ENCODE results near the gene CCHCR1. TPM values are rescaled to one million over a fixed set of nuclear protein-coding genes. Genes with fewer than 3 reads are reported as not detected.

CCHCR1 gene
- total and polyA plus RNA-seq, 2 experiments from 2014 or later: 19.8 to 46.7 TPM

- TF ChIP-seq, protein P1, sequence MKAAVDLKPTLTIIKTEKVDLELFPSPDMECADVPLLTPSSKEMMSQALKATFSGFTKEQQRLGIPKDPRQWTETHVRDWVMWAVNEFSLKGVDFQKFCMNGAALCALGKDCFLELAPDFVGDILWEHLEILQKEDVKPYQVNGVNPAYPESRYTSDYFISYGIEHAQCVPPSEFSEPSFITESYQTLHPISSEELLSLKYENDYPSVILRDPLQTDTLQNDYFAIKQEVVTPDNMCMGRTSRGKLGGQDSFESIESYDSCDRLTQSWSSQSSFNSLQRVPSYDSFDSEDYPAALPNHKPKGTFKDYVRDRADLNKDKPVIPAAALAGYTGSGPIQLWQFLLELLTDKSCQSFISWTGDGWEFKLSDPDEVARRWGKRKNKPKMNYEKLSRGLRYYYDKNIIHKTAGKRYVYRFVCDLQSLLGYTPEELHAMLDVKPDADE (IDR thresholded peaks at IDR 0.05): no peak
- TF ChIP-seq JUNB (IDR thresholded peaks at IDR 0.05; ENCODE audit: unreplicated experiment): no peak
- TF ChIP-seq, protein P2, sequence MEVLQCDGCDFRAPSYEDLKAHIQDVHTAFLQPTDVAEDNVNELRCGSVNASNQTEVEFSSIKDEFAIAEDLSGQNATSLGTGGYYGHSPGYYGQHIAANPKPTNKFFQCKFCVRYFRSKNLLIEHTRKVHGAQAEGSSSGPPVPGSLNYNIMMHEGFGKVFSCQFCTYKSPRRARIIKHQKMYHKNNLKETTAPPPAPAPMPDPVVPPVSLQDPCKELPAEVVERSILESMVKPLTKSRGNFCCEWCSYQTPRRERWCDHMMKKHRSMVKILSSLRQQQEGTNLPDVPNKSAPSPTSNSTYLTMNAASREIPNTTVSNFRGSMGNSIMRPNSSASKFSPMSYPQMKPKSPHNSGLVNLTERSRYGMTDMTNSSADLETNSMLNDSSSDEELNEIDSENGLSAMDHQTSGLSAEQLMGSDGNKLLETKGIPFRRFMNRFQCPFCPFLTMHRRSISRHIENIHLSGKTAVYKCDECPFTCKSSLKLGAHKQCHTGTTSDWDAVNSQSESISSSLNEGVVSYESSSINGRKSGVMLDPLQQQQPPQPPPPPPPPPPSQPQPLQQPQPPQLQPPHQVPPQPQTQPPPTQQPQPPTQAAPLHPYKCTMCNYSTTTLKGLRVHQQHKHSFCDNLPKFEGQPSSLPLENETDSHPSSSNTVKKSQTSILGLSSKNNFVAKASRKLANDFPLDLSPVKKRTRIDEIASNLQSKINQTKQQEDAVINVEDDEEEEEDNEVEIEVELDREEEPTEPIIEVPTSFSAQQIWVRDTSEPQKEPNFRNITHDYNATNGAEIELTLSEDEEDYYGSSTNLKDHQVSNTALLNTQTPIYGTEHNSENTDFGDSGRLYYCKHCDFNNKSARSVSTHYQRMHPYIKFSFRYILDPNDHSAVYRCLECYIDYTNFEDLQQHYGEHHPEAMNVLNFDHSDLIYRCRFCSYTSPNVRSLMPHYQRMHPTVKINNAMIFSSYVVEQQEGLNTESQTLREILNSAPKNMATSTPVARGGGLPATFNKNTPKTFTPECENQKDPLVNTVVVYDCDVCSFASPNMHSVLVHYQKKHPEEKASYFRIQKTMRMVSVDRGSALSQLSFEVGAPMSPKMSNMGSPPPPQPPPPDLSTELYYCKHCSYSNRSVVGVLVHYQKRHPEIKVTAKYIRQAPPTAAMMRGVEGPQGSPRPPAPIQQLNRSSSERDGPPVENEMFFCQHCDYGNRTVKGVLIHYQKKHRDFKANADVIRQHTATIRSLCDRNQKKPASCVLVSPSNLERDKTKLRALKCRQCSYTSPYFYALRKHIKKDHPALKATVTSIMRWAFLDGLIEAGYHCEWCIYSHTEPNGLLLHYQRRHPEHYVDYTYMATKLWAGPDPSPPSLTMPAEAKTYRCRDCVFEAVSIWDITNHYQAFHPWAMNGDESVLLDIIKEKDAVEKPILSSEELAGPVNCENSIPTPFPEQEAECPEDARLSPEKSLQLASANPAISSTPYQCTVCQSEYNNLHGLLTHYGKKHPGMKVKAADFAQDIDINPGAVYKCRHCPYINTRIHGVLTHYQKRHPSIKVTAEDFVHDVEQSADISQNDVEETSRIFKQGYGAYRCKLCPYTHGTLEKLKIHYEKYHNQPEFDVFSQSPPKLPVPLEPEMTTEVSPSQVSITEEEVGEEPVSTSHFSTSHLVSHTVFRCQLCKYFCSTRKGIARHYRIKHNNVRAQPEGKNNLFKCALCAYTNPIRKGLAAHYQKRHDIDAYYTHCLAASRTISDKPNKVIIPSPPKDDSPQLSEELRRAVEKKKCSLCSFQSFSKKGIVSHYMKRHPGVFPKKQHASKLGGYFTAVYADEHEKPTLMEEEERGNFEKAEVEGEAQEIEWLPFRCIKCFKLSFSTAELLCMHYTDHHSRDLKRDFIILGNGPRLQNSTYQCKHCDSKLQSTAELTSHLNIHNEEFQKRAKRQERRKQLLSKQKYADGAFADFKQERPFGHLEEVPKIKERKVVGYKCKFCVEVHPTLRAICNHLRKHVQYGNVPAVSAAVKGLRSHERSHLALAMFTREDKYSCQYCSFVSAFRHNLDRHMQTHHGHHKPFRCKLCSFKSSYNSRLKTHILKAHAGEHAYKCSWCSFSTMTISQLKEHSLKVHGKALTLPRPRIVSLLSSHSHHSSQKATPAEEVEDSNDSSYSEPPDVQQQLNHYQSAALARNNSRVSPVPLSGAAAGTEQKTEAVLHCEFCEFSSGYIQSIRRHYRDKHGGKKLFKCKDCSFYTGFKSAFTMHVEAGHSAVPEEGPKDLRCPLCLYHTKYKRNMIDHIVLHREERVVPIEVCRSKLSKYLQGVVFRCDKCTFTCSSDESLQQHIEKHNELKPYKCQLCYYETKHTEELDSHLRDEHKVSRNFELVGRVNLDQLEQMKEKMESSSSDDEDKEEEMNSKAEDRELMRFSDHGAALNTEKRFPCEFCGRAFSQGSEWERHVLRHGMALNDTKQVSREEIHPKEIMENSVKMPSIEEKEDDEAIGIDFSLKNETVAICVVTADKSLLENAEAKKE (CRISPR knock-in tag; IDR thresholded peaks at IDR 0.05): no peak
- no peak for TF ChIP-seq ZNF331 (CRISPR knock-in tag; IDR thresholded peaks at IDR 0.05; ENCODE audit: low read depth)
- TF ChIP-seq ZNF114 (CRISPR knock-in tag; IDR thresholded peaks at IDR 0.05): no peak
- TF ChIP-seq EZH2phosphoT487 (IDR thresholded peaks at IDR 0.05; ENCODE audit: unreplicated experiment): no peak
- TF ChIP-seq, protein P3, sequence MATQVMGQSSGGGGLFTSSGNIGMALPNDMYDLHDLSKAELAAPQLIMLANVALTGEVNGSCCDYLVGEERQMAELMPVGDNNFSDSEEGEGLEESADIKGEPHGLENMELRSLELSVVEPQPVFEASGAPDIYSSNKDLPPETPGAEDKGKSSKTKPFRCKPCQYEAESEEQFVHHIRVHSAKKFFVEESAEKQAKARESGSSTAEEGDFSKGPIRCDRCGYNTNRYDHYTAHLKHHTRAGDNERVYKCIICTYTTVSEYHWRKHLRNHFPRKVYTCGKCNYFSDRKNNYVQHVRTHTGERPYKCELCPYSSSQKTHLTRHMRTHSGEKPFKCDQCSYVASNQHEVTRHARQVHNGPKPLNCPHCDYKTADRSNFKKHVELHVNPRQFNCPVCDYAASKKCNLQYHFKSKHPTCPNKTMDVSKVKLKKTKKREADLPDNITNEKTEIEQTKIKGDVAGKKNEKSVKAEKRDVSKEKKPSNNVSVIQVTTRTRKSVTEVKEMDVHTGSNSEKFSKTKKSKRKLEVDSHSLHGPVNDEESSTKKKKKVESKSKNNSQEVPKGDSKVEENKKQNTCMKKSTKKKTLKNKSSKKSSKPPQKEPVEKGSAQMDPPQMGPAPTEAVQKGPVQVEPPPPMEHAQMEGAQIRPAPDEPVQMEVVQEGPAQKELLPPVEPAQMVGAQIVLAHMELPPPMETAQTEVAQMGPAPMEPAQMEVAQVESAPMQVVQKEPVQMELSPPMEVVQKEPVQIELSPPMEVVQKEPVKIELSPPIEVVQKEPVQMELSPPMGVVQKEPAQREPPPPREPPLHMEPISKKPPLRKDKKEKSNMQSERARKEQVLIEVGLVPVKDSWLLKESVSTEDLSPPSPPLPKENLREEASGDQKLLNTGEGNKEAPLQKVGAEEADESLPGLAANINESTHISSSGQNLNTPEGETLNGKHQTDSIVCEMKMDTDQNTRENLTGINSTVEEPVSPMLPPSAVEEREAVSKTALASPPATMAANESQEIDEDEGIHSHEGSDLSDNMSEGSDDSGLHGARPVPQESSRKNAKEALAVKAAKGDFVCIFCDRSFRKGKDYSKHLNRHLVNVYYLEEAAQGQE (IDR thresholded peaks at IDR 0.05; ENCODE audit: unreplicated experiment): no peak
- TF ChIP-seq CREB1 (CRISPR knock-in tag; IDR thresholded peaks at IDR 0.05; ENCODE audit: low read depth): no peak
- no peak for TF ChIP-seq POLR2AphosphoS5 (IDR thresholded peaks at IDR 0.05; ENCODE audit: low read depth)
- no peak for TF ChIP-seq CTCF (conservative IDR thresholded peaks at IDR 0.05; ENCODE audit: low read depth in 2 of 2)
- no peak for TF ChIP-seq EZH2 (IDR thresholded peaks at IDR 0.05; ENCODE audit: low read depth, unreplicated experiment)
- no peak for TF ChIP-seq STAT1 (IDR thresholded peaks at IDR 0.05; ENCODE audit: unreplicated experiment)
- TF ChIP-seq NANOG (IDR thresholded peaks at IDR 0.05; ENCODE audit: borderline replicate concordance): no peak
- no peaks in the 10 kb centered on the region for H3K36me3 Mint-ChIP-seq (ENCODE audit: low read depth)
- no peaks in the 10 kb centered on the region for H3K27me3 Mint-ChIP-seq (ENCODE audit: insufficient read depth, low read depth, poor library complexity)
- no peak for ATAC-seq
- H3K9me3 Mint-ChIP-seq: no peaks in the 10 kb centered on the region; the same call in 1 of the 3 replicates
- no peak for DNase-seq (ENCODE audit: low spot score)
- Histone ChIP-seq H3K4me3 (no peak overlapping the region), H3K4me2 (no peak overlapping the region), H2AFZ (no peak overlapping the region), H3F3A (replicated peaks; ENCODE audit: low read depth) (0 out of 2 replicates have a peak, but pooled peaks cover 4% of the 10 kb centered on the region), H3K4me1 (ENCODE audit: insufficient read depth) (0 out of 2 replicates have a peak, but pooled peaks cover 4% of the 10 kb centered on the region), H3K79me2 (replicated peaks; ENCODE audit: insufficient read depth) (no peaks in the 10 kb centered on the region), H3K27me3 (ENCODE audit: insufficient read depth) (no peaks in the 10 kb centered on the region), H3K36me3 (ENCODE audit: insufficient read depth) (no peaks in the 10 kb centered on the region), H4K20me1 (replicated peaks; ENCODE audit: insufficient read depth) (no peaks in the 10 kb centered on the region), H3K27ac (ENCODE audit: low read depth) (no peak overlapping the region), H3K9me2 (ENCODE audit: insufficient read depth) (no peaks in the 10 kb centered on the region)
- no peak overlapping the region for H3K27ac Mint-ChIP-seq
- peaks cover 19% of the 10 kb centered on the region for H3K4me1 Mint-ChIP-seq
- no peak overlapping the region; the same call in 2 of the 3 replicates for H3K4me3 Mint-ChIP-seq
These were observed 26.9 kb downstream of the CCHCR1 start for GRCh38 chr6:31130751-31131150.
